Ascending aorta (tissue), 2 donors: ENCODE results near the gene C1QTNF5. TPM values are rescaled to one million over a fixed set of nuclear protein-coding genes. Genes with fewer than 3 reads are reported as not detected.

Experiments
- DNase-seq, 2 donors: peaks; one replicate each; pipeline ENCODE4 v3.0.0-alpha.2; 2019; ENCODE audit warnings: low spot score in 2 of 2
- H3K27ac ChIP-seq, 2 donors: fragments of 200-600 bp; sonication (generic); one replicate each; pipeline ENCODE4 v1.5.1; 2016 to 2017; ENCODE audit warnings: mild to moderate bottlenecking in 1 of 2
- H3K27me3 ChIP-seq: fragments of 200-600 bp; sonication (generic); one replicate; pipeline ENCODE4 v1.5.1; 2017
- H3K36me3 ChIP-seq, 2 donors: fragments of 200-600 bp; sonication (generic); one replicate each; pipeline ENCODE4 v1.5.1; 2016
- H3K4me1 ChIP-seq, 2 donors: fragments of 200-600 bp; sonication (generic); one replicate each; pipeline ENCODE4 v1.5.1; 2016 to 2017; ENCODE audit warnings: mild to moderate bottlenecking in 1 of 2
- H3K4me3 ChIP-seq, 2 donors: fragments of 200-600 bp; sonication (generic); one replicate each; pipeline ENCODE4 v1.5.1; 2016 to 2017; ENCODE audit warnings: mild to moderate bottlenecking in 1 of 2
- H3K9me3 ChIP-seq, 2 donors: fragments of 200-600 bp; sonication (generic); one replicate each; pipeline ENCODE4 v1.5.1; 2016
- CTCF ChIP-seq, 3 experiments: fragments of 200-600 bp in 2 of 3; fragments of 450-650 bp in 1 of 3; sonication (generic) in 2 of 3; IDR thresholded peaks; one replicate each; pipeline ENCODE4 v1.5.1; 2016 to 2019; ENCODE audit warnings: antibody characterized with exemption in 3 of 3, mild to moderate bottlenecking in 1 of 3, moderate library complexity in 1 of 3
- intact Hi-C: fragments of 100-400 bp; cut with DNase I; formaldehyde crosslinking; loops from one replicate; pipeline ENCODE4 v1.15.1; 2023
- total RNA-seq: library from RNA; depleted of rRNA; stranded (reverse); fragments of >200 nt; gene quantifications from one replicate; pipeline ENCODE4 v1.1.0, GENCODE V29; 2016

C1QTNF5 gene
- total RNA-seq, 1 donor from 2014 or later: 95.8 TPM

GRCh38 chr11:119362741-119363080 lies 22.0 kb upstream of the C1QTNF5 start:
- no peaks in the 10 kb centered on the region for H3K9me3 ChIP-seq
- intact Hi-C loops: no loop called here
- no peak overlapping the region for H3K27ac ChIP-seq
- H3K36me3 ChIP-seq: no peaks in the 10 kb centered on the region
- TF ChIP-seq CTCF (IDR thresholded peaks at IDR 0.05): no peak
- peaks cover 16 to 35% of the 10 kb centered on the region in 2 donors for H3K4me1 ChIP-seq
- no peaks in the 10 kb centered on the region for H3K27me3 ChIP-seq
- no peak for DNase-seq
- no peak overlapping the region for H3K4me3 ChIP-seq

GRCh38 chr11:119361941-119362725 lies 21.4 kb upstream of the C1QTNF5 start:
- H3K4me1 ChIP-seq: peaks cover 16 to 35% of the 10 kb centered on the region in 2 donors

GRCh38 chr11:119361056-119361787 lies 20.5 kb upstream of the C1QTNF5 start:
- Histone ChIP-seq H3K27me3 (no peaks in the 10 kb centered on the region), H3K4me3 (no peak overlapping the region), H3K4me1 (peaks cover 16 to 35% of the 10 kb centered on the region in 2 donors), H3K9me3 (no peaks in the 10 kb centered on the region), H3K27ac (peak overlapping the region in 1 of 2 donors; percentile 16), H3K36me3 (no peaks in the 10 kb centered on the region)
- peak in 1 of 2 donors; percentile 61 for DNase-seq
- TF ChIP-seq CTCF (IDR thresholded peaks at IDR 0.05): no peak
- intact Hi-C loops: no loop called here

More at GRCh38 chr11:119361941-119362725, 21.4 kb upstream of the C1QTNF5 start:
- H3K27ac ChIP-seq: peak overlapping the region in 1 of 2 donors; percentile 16
- intact Hi-C loops: no loop called here
- no peak for TF ChIP-seq CTCF (IDR thresholded peaks at IDR 0.05)
- H3K27me3 ChIP-seq: no peaks in the 10 kb centered on the region
- no peaks in the 10 kb centered on the region for H3K36me3 ChIP-seq
- H3K4me3 ChIP-seq: no peak overlapping the region
- no peaks in the 10 kb centered on the region for H3K9me3 ChIP-seq
- peak in 1 of 2 donors; percentile 48 for DNase-seq

- Histone ChIP-seq H3K27me3 (no peaks in the 10 kb centered on the region), H3K27ac (no peak overlapping the region), H3K9me3 (no peaks in the 10 kb centered on the region), H3K4me1 (peaks cover 8 to 25% of the 10 kb centered on the region in 2 donors), H3K4me3 (no peak overlapping the region), H3K36me3 (no peaks in the 10 kb centered on the region)
- TF ChIP-seq CTCF (IDR thresholded peaks at IDR 0.05): no peak
- intact Hi-C loops: loop anchor here (10.0 kb wide), 1 partner anchor 365 kb away; the partner anchor contains the start of gene NECTIN1
- DNase-seq: no peak
Measured at GRCh38 chr11:119359365-119360214, 18.9 kb upstream of the C1QTNF5 start.

- Histone ChIP-seq H3K4me3 (peak overlapping the region; percentile 42 to 71), H3K4me1 (peaks cover 2 to 9% of the 10 kb centered on the region in 2 donors), H3K27me3 (no peaks in the 10 kb centered on the region), H3K27ac (no peak overlapping the region), H3K36me3 (no peaks in the 10 kb centered on the region), H3K9me3 (no peaks in the 10 kb centered on the region)
- no peak for TF ChIP-seq CTCF (IDR thresholded peaks at IDR 0.05)
- intact Hi-C loops: loop anchor here (10.0 kb wide), 1 partner anchor 368 kb away; the partner anchor contains the start of gene NECTIN1
- no peak for DNase-seq
Measured at GRCh38 chr11:119357074-119357473, 16.4 kb upstream of the C1QTNF5 start.
